Colonic mucosa (tissue), 4 donors: ENCODE measurements around the gene ATG16L1. TPM values are rescaled to one million over a fixed set of nuclear protein-coding genes. Genes with fewer than 3 reads are reported as not detected.

Source experiments
- DNase-seq: peaks from one replicate; pipeline ENCODE4 v3.0.0-alpha.2; 2020
- H3K27ac ChIP-seq: fragments of 200-600 bp; one replicate; pipeline ENCODE4 v1.8.0; 2021
- H3K27me3 ChIP-seq: fragments of 200-600 bp; one replicate; pipeline ENCODE4 v1.8.0; 2021
- H3K36me3 ChIP-seq: fragments of 200-600 bp; one replicate; pipeline ENCODE4 v1.8.0; 2021
- H3K4me1 ChIP-seq: fragments of 200-600 bp; one replicate; pipeline ENCODE4 v1.8.0; 2021; ENCODE audit warnings: mild to moderate bottlenecking
- H3K4me3 ChIP-seq: fragments of 200-600 bp; one replicate; pipeline ENCODE4 v1.8.0; 2021
- H3K9ac ChIP-seq, 2 donors: one replicate each; pipeline ENCODE4 v1.7.0; 2013; ENCODE audit warnings: control low read depth in 2 of 2, low read depth in 2 of 2, low read length in 2 of 2
- H3K9me3 ChIP-seq: fragments of 200-600 bp; one replicate; pipeline ENCODE4 v1.8.0; 2021
- intact Hi-C: fragments of 100-400 bp; cut with DNase I; formaldehyde crosslinking; loops from one replicate; pipeline ENCODE4 v1.14.1; 2022
- total RNA-seq, 2 donors: library from RNA; stranded (reverse); fragmentation: NEBNext Ultra II Directional in 1 of 2; extraction: Animal tissue kit (Norgen Biotek cat#: 25700) in 1 of 2; gene quantifications; one replicate each; pipeline ENCODE4 v1.2.1, GENCODE V29; 2021
- TF ChIP-seq, protein P1 (sequence below): fragments of 200-600 bp; IDR thresholded peaks from one replicate; pipeline ENCODE4 v1.8.0; 2022; ENCODE audit warnings: antibody characterized with exemption, mild to moderate bottlenecking
- donor health status: healthy.
- donor health status: DM: no; HTN: no; CAD: no.
- donor health status: DM: no; HTN: no; CAD: no.

Gene ATG16L1
- total RNA-seq, 2 donors from 2014 or later: 32.1 to 36.3 TPM

DNA sequence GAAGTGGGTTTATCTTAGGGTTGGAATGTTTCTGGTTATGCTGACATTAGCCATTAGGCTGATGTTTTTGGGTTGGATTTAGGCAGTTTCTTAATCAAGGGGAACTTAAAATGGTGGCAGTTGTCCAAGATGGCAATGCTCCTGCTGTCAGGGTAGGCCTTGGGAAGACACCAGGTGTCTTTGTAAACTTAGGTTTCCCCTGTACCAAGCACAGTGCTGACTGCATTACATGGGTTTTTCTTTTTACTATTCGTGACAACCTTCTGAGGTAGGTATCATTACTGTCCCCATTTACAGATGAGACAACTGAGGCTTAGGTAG, 528 bp upstream of the ATG16L1 start:
- Histone ChIP-seq H3K9ac (peak overlapping the region in 1 of 2 donors; percentile 22), H3K9me3 (no peaks in the 10 kb centered on the region), H3K27ac (peak overlapping the region; percentile 13), H3K27me3 (no peaks in the 10 kb centered on the region), H3K4me3 (no peak overlapping the region), H3K4me1 (peaks cover 16% of the 10 kb centered on the region), H3K36me3 (no peaks in the 10 kb centered on the region)
- TF ChIP-seq, protein P1, sequence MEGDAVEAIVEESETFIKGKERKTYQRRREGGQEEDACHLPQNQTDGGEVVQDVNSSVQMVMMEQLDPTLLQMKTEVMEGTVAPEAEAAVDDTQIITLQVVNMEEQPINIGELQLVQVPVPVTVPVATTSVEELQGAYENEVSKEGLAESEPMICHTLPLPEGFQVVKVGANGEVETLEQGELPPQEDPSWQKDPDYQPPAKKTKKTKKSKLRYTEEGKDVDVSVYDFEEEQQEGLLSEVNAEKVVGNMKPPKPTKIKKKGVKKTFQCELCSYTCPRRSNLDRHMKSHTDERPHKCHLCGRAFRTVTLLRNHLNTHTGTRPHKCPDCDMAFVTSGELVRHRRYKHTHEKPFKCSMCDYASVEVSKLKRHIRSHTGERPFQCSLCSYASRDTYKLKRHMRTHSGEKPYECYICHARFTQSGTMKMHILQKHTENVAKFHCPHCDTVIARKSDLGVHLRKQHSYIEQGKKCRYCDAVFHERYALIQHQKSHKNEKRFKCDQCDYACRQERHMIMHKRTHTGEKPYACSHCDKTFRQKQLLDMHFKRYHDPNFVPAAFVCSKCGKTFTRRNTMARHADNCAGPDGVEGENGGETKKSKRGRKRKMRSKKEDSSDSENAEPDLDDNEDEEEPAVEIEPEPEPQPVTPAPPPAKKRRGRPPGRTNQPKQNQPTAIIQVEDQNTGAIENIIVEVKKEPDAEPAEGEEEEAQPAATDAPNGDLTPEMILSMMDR: no peak
- no peak for DNase-seq
- intact Hi-C loops: loop anchor here (2.0 to 10.0 kb wide), 3 partner anchors 152 to 636 kb away; no protein-coding TSS in a partner anchor

DNA sequence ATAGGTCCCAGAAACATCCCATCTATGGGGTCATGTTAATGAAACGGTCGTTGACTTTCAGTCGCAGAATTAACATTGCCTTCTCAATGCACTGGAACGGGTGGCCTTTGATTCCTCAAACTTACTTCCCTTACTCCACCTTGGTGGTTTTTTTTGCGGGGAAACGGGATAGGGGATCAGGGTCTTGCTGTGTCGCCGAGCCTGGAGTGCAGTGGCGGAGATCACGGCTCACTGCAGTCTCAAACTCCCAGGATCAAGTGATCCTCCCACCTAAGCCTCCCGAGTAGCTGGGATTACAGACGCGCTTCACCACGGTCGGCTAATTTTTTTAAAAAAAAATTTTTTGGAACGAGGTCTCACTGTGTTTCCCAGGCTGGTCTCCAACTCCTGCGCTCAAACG, 754 bp downstream of the ATG16L1 start:
- Histone ChIP-seq H3K4me3 (peak overlapping the region; percentile 88), H3K4me1 (peaks cover 16% of the 10 kb centered on the region), H3K9ac (peak overlapping the region; percentile 83 to 93), H3K27me3 (no peaks in the 10 kb centered on the region), H3K36me3 (no peaks in the 10 kb centered on the region), H3K9me3 (no peaks in the 10 kb centered on the region), H3K27ac (peak overlapping the region; percentile 82)
- TF ChIP-seq, protein P1: no peak
- intact Hi-C loops: loop anchor here (5.0 to 10.0 kb wide), 2 partner anchors 405 to 637 kb away; no protein-coding TSS in a partner anchor
- no peak for DNase-seq

DNA sequence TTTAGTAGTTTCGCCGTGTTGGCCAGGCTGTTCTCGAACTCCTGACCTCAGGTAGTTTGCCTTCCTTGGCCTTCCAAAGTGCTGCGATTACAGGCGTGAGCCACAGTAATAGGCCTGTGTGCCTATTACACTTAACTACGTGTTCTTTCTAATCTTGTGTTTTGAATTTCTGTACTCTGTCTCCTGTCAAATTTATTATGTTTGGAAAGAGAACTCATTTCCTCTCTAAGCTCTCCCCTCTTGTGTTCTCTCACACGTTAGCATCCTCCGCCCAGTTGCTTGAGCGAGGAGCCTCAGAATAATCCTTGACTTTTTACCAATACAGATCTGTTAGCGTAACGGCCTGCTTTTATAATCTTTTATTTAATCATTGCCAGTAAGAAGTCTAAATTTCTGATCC, 3.7 kb downstream of the ATG16L1 start:
- no peak for DNase-seq
- H3K27me3 ChIP-seq: no peaks in the 10 kb centered on the region
- intact Hi-C loops: loop anchor here (10.0 kb wide), 1 partner anchor 640 kb away; no protein-coding TSS in a partner anchor
- no peak overlapping the region for H3K27ac ChIP-seq
- peaks cover 16% of the 10 kb centered on the region for H3K4me1 ChIP-seq
- H3K4me3 ChIP-seq: no peak overlapping the region
- peaks cover under 1% of the 10 kb centered on the region for H3K36me3 ChIP-seq
- H3K9me3 ChIP-seq: no peaks in the 10 kb centered on the region
- no peak overlapping the region for H3K9ac ChIP-seq
- TF ChIP-seq, protein P1: no peak

DNA sequence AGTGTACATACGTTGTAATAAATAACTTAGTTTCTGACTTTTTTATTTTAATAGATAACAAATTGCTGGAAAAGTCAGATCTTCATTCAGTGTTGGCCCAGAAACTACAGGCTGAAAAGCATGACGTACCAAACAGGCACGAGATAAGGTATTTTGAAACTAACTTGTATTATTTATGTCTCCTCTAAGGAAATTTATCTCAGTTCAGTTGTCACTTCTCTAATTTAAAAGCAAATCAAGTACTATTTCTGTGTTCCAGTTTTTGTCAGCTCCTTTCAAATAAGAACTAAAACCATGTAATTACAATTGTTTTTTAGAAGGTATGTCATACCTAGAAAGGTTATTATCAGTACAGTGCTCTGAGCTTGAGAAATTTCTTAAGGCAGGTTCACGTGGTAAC, 4.6 kb downstream of the ATG16L1 start:
- H3K4me3 ChIP-seq: no peak overlapping the region
- H3K27ac ChIP-seq: no peak overlapping the region
- TF ChIP-seq, protein P1: no peak
- H3K27me3 ChIP-seq: no peaks in the 10 kb centered on the region
- no peak for DNase-seq
- intact Hi-C loops: loop anchor here (10.0 kb wide), 1 partner anchor 641 kb away; no protein-coding TSS in a partner anchor
- H3K4me1 ChIP-seq: peaks cover 16% of the 10 kb centered on the region
- no peaks in the 10 kb centered on the region for H3K9me3 ChIP-seq
- H3K9ac ChIP-seq: no peak overlapping the region
- peaks cover 6% of the 10 kb centered on the region for H3K36me3 ChIP-seq

DNA sequence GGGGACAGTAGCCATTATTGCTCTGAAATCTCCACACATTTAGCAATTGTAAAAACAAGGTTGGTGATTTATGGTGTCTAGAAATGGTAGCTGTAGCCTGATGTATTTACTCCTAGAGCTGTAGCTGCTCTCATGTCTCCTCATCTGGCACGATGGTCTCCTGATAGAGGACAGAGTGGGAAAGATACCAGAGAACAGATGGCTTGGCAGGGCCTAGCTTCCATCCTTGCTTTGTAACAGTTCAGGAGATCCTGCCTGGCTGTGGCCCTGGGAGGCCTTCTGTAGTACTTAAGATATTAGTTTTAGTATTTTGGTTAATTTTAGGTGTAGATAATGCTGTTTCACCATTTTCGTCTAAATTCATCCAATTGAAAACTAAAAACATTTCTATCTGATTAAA, 6.7 kb downstream of the ATG16L1 start:
- H3K4me3 ChIP-seq: no peak overlapping the region
- H3K27me3 ChIP-seq: no peaks in the 10 kb centered on the region
- intact Hi-C loops: loop anchor here (10.0 kb wide), 1 partner anchor 643 kb away; no protein-coding TSS in a partner anchor
- peaks cover 18% of the 10 kb centered on the region for H3K36me3 ChIP-seq
- no peak overlapping the region for H3K27ac ChIP-seq
- peaks cover 6% of the 10 kb centered on the region for H3K4me1 ChIP-seq
- no peak overlapping the region for H3K9ac ChIP-seq
- TF ChIP-seq, protein P1: no peak
- no peaks in the 10 kb centered on the region for H3K9me3 ChIP-seq
- no peak for DNase-seq
